Natural killer cell (primary cell): ENCODE results near the gene DCAF8L2. TPM values are rescaled to one million over a fixed set of nuclear protein-coding genes. Genes with fewer than 3 reads are reported as not detected.
"Not testable (repeated sequence)": the region's sequence is repeated elsewhere in the genome, so short reads cannot be mapped to it uniquely, and the experiment has no call there.

Experiments used
- ATAC-seq, 3 donors: fragments of 150-1000 bp in 2 of 3; fragments of 200-7000 bp in 1 of 3; cut with Tn5 transposase; 1 replicate in 1 of 3; 2 replicates in 2 of 3; pipeline ENCODE4 v1.10.0; 2021; ENCODE audit warnings: mild to moderate bottlenecking in 2 of 3, moderate library complexity in 2 of 3
- DNase-seq, 2 donors: peaks; one replicate each; pipeline versions ENCODE4 v3.0.0 to v3.0.0-alpha.2; 2013 to 2021; ENCODE audit warnings: mixed read lengths in 1 of 2
- H3K27ac ChIP-seq: one replicate; pipeline ENCODE4 v1.5.1; 2013; ENCODE audit warnings: mild to moderate bottlenecking, low read length
- H3K27me3 ChIP-seq: one replicate; pipeline ENCODE4 v1.6.1; 2013; ENCODE audit warnings: low read length; ENCODE audit not compliant: control insufficient read depth, insufficient read depth
- H3K36me3 ChIP-seq: one replicate; pipeline ENCODE4 v1.6.1; 2013; ENCODE audit warnings: low read length; ENCODE audit not compliant: control insufficient read depth, insufficient read depth
- H3K4me1 ChIP-seq: one replicate; pipeline ENCODE4 v1.6.1; 2013; ENCODE audit warnings: low read length; ENCODE audit not compliant: control insufficient read depth, insufficient read depth
- H3K4me3 ChIP-seq: one replicate; pipeline ENCODE4 v1.5.1; 2013; ENCODE audit warnings: low read length
- H3K9me3 ChIP-seq: one replicate; pipeline ENCODE4 v1.6.1; 2013; ENCODE audit warnings: low read length; ENCODE audit not compliant: control insufficient read depth, insufficient read depth
- H3K27ac Mint-ChIP-seq, 2 donors: one replicate each; pipeline ENCODE4 v1.8.0; 2022; ENCODE audit warnings: mild to moderate bottlenecking in 2 of 2, mixed read lengths in 2 of 2, moderate library complexity in 1 of 2
- H3K27me3 Mint-ChIP-seq, 2 donors: one replicate each; pipeline ENCODE4 v1.8.0; 2022; ENCODE audit warnings: low read depth in 2 of 2, mixed read lengths in 2 of 2
- H3K36me3 Mint-ChIP-seq: one replicate; pipeline ENCODE4 v1.8.0; 2022; ENCODE audit warnings: mixed read lengths
- H3K4me1 Mint-ChIP-seq, 2 donors: one replicate each; pipeline ENCODE4 v1.8.0; 2022; ENCODE audit warnings: mixed read lengths in 2 of 2
- H3K4me3 Mint-ChIP-seq: one replicate; pipeline ENCODE4 v1.8.0; 2022; ENCODE audit warnings: mild to moderate bottlenecking, moderate library complexity, mixed read lengths
- H3K9me3 Mint-ChIP-seq, 2 donors: one replicate each; pipeline ENCODE4 v1.8.0; 2022; ENCODE audit warnings: mixed read lengths in 2 of 2
- WGBS: methylation state at CpG from one replicate; pipeline ENCODE4 v1.1.7; 2013; ENCODE audit warnings: missing lambda C conversion rate; ENCODE audit not compliant: insufficient coverage; 5-methylcytosine and 5-hydroxymethylcytosine counted together
- intact Hi-C: fragments of 100-400 bp; cut with micrococcal nuclease; formaldehyde crosslinking; loops from one replicate; pipeline ENCODE4 v1.14.2; 2022
- total RNA-seq, 4 donors: library from RNA; stranded (reverse); fragments of 120-200 nt in 1 of 4; gene quantifications; one replicate each; pipeline versions ENCODE4 v1.2.3 to v1.2.4, GENCODE V29; 2013 to 2022
- TF ChIP-seq, protein P1 (sequence below): fragments of 200-600 bp; IDR thresholded peaks from one replicate; pipeline ENCODE4 v1.8.0; 2022; ENCODE audit warnings: antibody characterized with exemption

DCAF8L2 gene
- total RNA-seq, 3 donors from 2014 or later (not counting 1 experiment from before 2014, with no cell fraction given), result not detected

DNA sequence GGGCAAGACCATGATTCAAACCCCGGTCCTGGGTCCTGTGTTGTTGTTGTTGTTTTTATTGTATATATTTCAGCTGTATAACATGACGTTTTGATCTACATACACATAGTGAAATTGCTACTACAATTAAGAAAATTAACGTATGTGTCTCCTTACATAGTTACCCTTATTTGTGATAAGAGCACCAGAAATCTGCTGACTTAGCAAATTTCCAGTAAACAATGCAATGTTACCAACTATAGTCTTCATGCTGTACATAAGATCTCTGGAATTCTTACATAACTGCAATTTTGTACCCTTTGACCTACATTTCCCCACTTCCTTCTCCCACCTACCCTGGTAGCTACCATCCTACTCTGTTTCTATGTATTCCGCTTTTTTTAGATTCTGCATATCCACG lies 141.8 kb downstream of the DCAF8L2 start:
- Mint-ChIP-seq H3K9me3 (peaks cover 4 to 5% of the 10 kb centered on the region in 2 donors), H3K4me1 (no peaks in the 10 kb centered on the region), H3K36me3 (no peaks in the 10 kb centered on the region), H3K27ac (no peak overlapping the region), H3K27me3 (no peaks in the 10 kb centered on the region), H3K4me3 (no peak overlapping the region)
- Histone ChIP-seq H3K4me1 (no peaks in the 10 kb centered on the region), H3K9me3 (no peaks in the 10 kb centered on the region), H3K27me3 (no peaks in the 10 kb centered on the region), H3K4me3 (no peak overlapping the region), H3K36me3 (no peaks in the 10 kb centered on the region), H3K27ac (no peak overlapping the region)
- WGBS, result 91% methylated on average over 3 of the region's 5 CpGs
- no peak for ATAC-seq
- intact Hi-C loops, result no loop called here
- DNase-seq, result no peak
- TF ChIP-seq, protein P1, sequence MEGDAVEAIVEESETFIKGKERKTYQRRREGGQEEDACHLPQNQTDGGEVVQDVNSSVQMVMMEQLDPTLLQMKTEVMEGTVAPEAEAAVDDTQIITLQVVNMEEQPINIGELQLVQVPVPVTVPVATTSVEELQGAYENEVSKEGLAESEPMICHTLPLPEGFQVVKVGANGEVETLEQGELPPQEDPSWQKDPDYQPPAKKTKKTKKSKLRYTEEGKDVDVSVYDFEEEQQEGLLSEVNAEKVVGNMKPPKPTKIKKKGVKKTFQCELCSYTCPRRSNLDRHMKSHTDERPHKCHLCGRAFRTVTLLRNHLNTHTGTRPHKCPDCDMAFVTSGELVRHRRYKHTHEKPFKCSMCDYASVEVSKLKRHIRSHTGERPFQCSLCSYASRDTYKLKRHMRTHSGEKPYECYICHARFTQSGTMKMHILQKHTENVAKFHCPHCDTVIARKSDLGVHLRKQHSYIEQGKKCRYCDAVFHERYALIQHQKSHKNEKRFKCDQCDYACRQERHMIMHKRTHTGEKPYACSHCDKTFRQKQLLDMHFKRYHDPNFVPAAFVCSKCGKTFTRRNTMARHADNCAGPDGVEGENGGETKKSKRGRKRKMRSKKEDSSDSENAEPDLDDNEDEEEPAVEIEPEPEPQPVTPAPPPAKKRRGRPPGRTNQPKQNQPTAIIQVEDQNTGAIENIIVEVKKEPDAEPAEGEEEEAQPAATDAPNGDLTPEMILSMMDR, result no peak

DNA sequence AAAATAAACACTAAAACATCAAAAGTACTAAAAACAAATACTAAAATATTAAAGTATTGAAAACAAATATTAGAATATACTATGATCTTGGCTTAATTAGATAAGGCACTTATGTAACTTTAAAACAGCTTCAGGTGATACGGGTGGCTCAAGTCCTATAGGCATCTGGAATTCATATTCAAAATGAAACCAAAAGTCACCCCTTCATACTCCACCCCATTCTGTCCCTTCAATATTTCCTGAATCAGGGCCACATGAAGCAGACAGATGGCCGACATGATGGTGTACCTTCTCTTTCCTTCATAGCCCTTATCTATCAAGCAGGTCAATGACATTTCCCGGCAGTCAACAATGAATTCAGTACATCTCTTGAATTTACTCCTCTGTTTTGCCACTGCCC lies 145.8 kb downstream of the DCAF8L2 start:
- 74% methylated on average over 3 of the region's 3 CpGs for whole genome bisulfite sequencing
- H3K36me3 ChIP-seq, result no peaks in the 10 kb centered on the region
- ATAC-seq (no peak), DNase-seq (no peak)
- Mint-ChIP-seq H3K4me1 (no peaks in the 10 kb centered on the region), H3K4me3 (no peak overlapping the region), H3K36me3 (no peaks in the 10 kb centered on the region), H3K27me3 (no peaks in the 10 kb centered on the region), H3K27ac (no peak overlapping the region), H3K9me3 (peaks cover 7 to 17% of the 10 kb centered on the region in 2 donors)
- TF ChIP-seq, protein P1, result no peak
- no peaks in the 10 kb centered on the region for H3K9me3 ChIP-seq
- no peak overlapping the region for H3K4me3 ChIP-seq
- no peaks in the 10 kb centered on the region for H3K4me1 ChIP-seq
- no peak overlapping the region for H3K27ac ChIP-seq
- intact Hi-C loops, result no loop called here
- no peaks in the 10 kb centered on the region for H3K27me3 ChIP-seq

DNA sequence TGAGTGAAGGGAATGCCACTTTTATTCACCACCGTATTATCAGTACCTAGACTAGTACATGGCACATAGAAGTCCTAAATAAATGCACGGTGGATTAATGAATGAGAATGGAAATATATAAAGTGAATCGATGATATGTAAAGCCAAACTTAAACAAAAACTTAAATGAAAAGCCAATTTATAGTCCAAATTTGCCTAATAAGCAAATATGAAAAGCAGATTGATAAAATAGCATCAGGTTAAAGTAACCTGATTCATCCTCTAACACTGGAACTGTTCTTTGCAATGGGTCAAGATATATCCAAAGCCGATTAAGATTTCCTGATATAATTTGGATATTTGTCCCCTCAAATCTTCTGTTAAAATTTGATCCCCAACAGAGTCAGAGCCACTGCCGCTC lies 150.8 kb downstream of the DCAF8L2 start:
- TF ChIP-seq, protein P1, result no peak
- Mint-ChIP-seq H3K27me3 (no peaks in the 10 kb centered on the region), H3K27ac (no peak overlapping the region), H3K9me3 (peaks cover 9 to 12% of the 10 kb centered on the region in 2 donors), H3K36me3 (no peaks in the 10 kb centered on the region), H3K4me1 (no peaks in the 10 kb centered on the region), H3K4me3 (no peak overlapping the region)
- H3K4me3 ChIP-seq, result no peak overlapping the region
- no peak for DNase-seq
- no peaks in the 10 kb centered on the region for H3K9me3 ChIP-seq
- 83% methylated on average over 1 of the region's 5 CpGs for WGBS
- no peak overlapping the region for H3K27ac ChIP-seq
- H3K27me3 ChIP-seq, result no peaks in the 10 kb centered on the region
- H3K4me1 ChIP-seq, result no peaks in the 10 kb centered on the region
- ATAC-seq, result no peak
- intact Hi-C loops, result no loop called here
- H3K36me3 ChIP-seq, result no peaks in the 10 kb centered on the region

DNA sequence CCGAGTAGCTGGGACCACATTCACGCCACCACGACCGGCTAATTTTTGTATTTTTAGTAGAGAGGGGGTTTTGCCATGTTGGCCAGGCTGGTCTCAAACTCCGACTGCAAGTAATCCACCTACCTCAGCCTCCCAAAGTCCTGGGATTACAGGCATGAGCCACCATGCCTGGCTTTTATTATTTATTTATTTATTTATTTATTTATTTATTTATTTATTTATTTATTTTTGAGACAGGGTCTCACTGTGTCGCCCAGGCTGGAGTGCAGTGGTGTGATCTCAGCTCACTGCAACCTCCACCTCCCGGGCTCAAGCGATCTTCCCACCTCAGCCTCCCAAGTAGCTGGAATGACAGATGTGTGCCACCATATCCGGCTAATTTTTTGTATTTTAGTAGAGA lies 153.4 kb downstream of the DCAF8L2 start:
- peaks cover 13 to 15% of the 10 kb centered on the region in 2 donors for H3K9me3 Mint-ChIP-seq
- H3K27me3 Mint-ChIP-seq, H3K27ac ChIP-seq, H3K27ac Mint-ChIP-seq, H3K4me1 Mint-ChIP-seq, DNase-seq, H3K4me1 ChIP-seq, ATAC-seq, intact Hi-C loops, H3K9me3 ChIP-seq, H3K4me3 ChIP-seq, H3K36me3 ChIP-seq, H3K36me3 Mint-ChIP-seq, H3K27me3 ChIP-seq, H3K4me3 Mint-ChIP-seq: not testable (repeated sequence)
- 100% methylated on average over 1 of the region's 9 CpGs for WGBS
